Measurements from ENCODE around the gene TMPRSS11B. TPM values are rescaled to one million over a fixed set of nuclear protein-coding genes. Genes with fewer than 3 reads are reported as not detected.

Gene TMPRSS11B
- not detected for total RNA-seq

- POLR2A ChIA-PET = no interaction called here
- intact Hi-C loops (cut with micrococcal nuclease) = no loop called here
- DNase-seq = no peak
- Mint-ChIP-seq H3K27me3 (peaks cover 6% of the 10 kb centered on the region), H3K9me3 (peaks cover 2% of the 10 kb centered on the region), H3K4me1 (ENCODE audit: low read depth) (peaks cover 18% of the 10 kb centered on the region), H3K4me3 (no peak within 1 kb of the TSS), H3K27ac (no peak within 1 kb of the TSS), H3K36me3 (ENCODE audit: low read depth) (peaks cover 2% of the 10 kb centered on the region)
- ATAC-seq = no peak
- CTCF ChIA-PET = no interaction called here
- no peak for TF ChIP-seq CTCF (IDR thresholded peaks at IDR 0.05)
Measured at GRCh38 chr4:68245594-68245993, at the start of gene TMPRSS11B. TMPRSS11B (minus strand) TSS chr4:68245694; CDS start chr4:68245558, 136 bp downstream.

GRCh38 chr4:68291256-68291655, 45.8 kb upstream of the TMPRSS11B start:
- H3K9me3 Mint-ChIP-seq = peaks cover 3% of the 10 kb centered on the region
- DNase-seq (no peak), ATAC-seq (no peak)
- POLR2A ChIA-PET = no interaction called here
- no peak for TF ChIP-seq CTCF (IDR thresholded peaks at IDR 0.05)
- peaks cover 7% of the 10 kb centered on the region for H3K27me3 Mint-ChIP-seq
- no peak overlapping the region for H3K27ac Mint-ChIP-seq
- H3K4me3 Mint-ChIP-seq = no peak overlapping the region
- H3K4me1 Mint-ChIP-seq (ENCODE audit: low read depth) = no peaks in the 10 kb centered on the region
- intact Hi-C loops (cut with micrococcal nuclease) = no loop called here
- CTCF ChIA-PET = no interaction called here
- no peaks in the 10 kb centered on the region for H3K36me3 Mint-ChIP-seq (ENCODE audit: low read depth)

- Mint-ChIP-seq H3K9me3 (peaks cover 3% of the 10 kb centered on the region), H3K27ac (no peak overlapping the region), H3K4me1 (ENCODE audit: low read depth) (no peaks in the 10 kb centered on the region), H3K36me3 (ENCODE audit: low read depth) (no peaks in the 10 kb centered on the region), H3K27me3 (peaks cover 2% of the 10 kb centered on the region), H3K4me3 (no peak overlapping the region)
- no peak for ATAC-seq
- intact Hi-C loops (cut with micrococcal nuclease) = no loop called here
- CTCF ChIA-PET = no interaction called here
- POLR2A ChIA-PET = no interaction called here
- TF ChIP-seq CTCF (IDR thresholded peaks at IDR 0.05) = no peak
- DNase-seq = no peak
Measured at GRCh38 chr4:68288393-68288740, 42.9 kb upstream of the TMPRSS11B start.

- Mint-ChIP-seq H3K9me3 (peaks cover 3% of the 10 kb centered on the region), H3K4me3 (no peak overlapping the region), H3K27me3 (peaks cover 2% of the 10 kb centered on the region), H3K27ac (no peak overlapping the region), H3K36me3 (ENCODE audit: low read depth) (no peaks in the 10 kb centered on the region), H3K4me1 (ENCODE audit: low read depth) (no peaks in the 10 kb centered on the region)
- ChIA-PET POLR2A (no interaction called here), CTCF (no interaction called here)
- DNase-seq (no peak), ATAC-seq (no peak)
- intact Hi-C loops (cut with micrococcal nuclease) = no loop called here
- no peak for TF ChIP-seq CTCF (IDR thresholded peaks at IDR 0.05)
Measured at GRCh38 chr4:68287704-68288392, 42.4 kb upstream of the TMPRSS11B start.

- H3K36me3 Mint-ChIP-seq (ENCODE audit: low read depth) = no peaks in the 10 kb centered on the region
- no peaks in the 10 kb centered on the region for H3K4me1 Mint-ChIP-seq (ENCODE audit: low read depth)
- ATAC-seq (no peak), DNase-seq (no peak)
- ChIA-PET CTCF (no interaction called here), POLR2A (no interaction called here)
- H3K4me3 Mint-ChIP-seq = no peak overlapping the region
- H3K27me3 Mint-ChIP-seq = peaks cover 2% of the 10 kb centered on the region
- H3K27ac Mint-ChIP-seq = no peak overlapping the region
- intact Hi-C loops (cut with micrococcal nuclease) = no loop called here
- no peaks in the 10 kb centered on the region for H3K9me3 Mint-ChIP-seq
- TF ChIP-seq CTCF (IDR thresholded peaks at IDR 0.05) = no peak
Measured at GRCh38 chr4:68283714-68284113, 38.2 kb upstream of the TMPRSS11B start.
